Liver (tissue), 9 donors: Measurements from ENCODE around the gene FLNB. TPM values are rescaled to one million over a fixed set of nuclear protein-coding genes. Genes with fewer than 3 reads are reported as not detected.

Experiments used
- DNase-seq: peaks from one replicate; pipeline ENCODE4 v3.0.0-alpha.2; 2017; ENCODE audit warnings: low spot score
- H3K27ac ChIP-seq, 2 donors: one replicate each; pipeline ENCODE4 v1.7.0; 2013; ENCODE audit warnings: inconsistent platforms in 2 of 2, low read length in 2 of 2, control low read depth in 1 of 2, low read depth in 1 of 2, mild to moderate bottlenecking in 1 of 2
- H3K27me3 ChIP-seq, 4 donors: one replicate each; pipeline versions ENCODE4 v1.6.1 to v1.7.0; 2013; ENCODE audit warnings: low read length in 3 of 4, inconsistent platforms in 1 of 4, mild to moderate bottlenecking in 1 of 4, moderate library complexity in 1 of 4; ENCODE audit not compliant: control insufficient read depth in 4 of 4, insufficient read depth in 4 of 4
- H3K36me3 ChIP-seq, 4 donors: one replicate each; pipeline versions ENCODE4 v1.6.1 to v1.7.0; 2013; ENCODE audit warnings: low read length in 3 of 4, mild to moderate bottlenecking in 3 of 4, low read depth in 1 of 4, moderate library complexity in 1 of 4; ENCODE audit not compliant: control insufficient read depth in 4 of 4, insufficient read depth in 3 of 4
- H3K4me1 ChIP-seq, 4 donors: one replicate each; pipeline versions ENCODE4 v1.6.1 to v1.7.0; 2013; ENCODE audit warnings: low read length in 3 of 4, mild to moderate bottlenecking in 3 of 4, moderate library complexity in 1 of 4; ENCODE audit not compliant: control insufficient read depth in 4 of 4, insufficient read depth in 4 of 4
- H3K4me3 ChIP-seq, 3 donors: one replicate each; pipeline versions ENCODE4 v1.6.1 to v1.7.0; 2013; ENCODE audit warnings: low read length in 3 of 3, control low read depth in 1 of 3, low read depth in 1 of 3, mild to moderate bottlenecking in 1 of 3
- H3K9ac ChIP-seq, 2 donors: one replicate each; pipeline ENCODE4 v1.7.0; 2013; ENCODE audit warnings: low read length in 2 of 2, mild to moderate bottlenecking in 2 of 2, moderate library complexity in 2 of 2, control low read depth in 1 of 2, low read depth in 1 of 2
- H3K9me3 ChIP-seq, 4 donors: one replicate each; pipeline versions ENCODE4 v1.6.1 to v1.7.0; 2013; ENCODE audit warnings: low read length in 3 of 4; ENCODE audit not compliant: control insufficient read depth in 4 of 4
- FOXA2 ChIP-seq: IDR thresholded peaks from 2 replicates; pipeline ENCODE4 v1.6.1; 2016; ENCODE audit warnings: antibody characterized with exemption
- NR2F2 ChIP-seq: IDR thresholded peaks from 2 replicates; pipeline ENCODE4 v1.6.1; 2016; ENCODE audit warnings: antibody characterized with exemption
- RXRA ChIP-seq, 2 donors: IDR thresholded peaks; 2 replicates each; pipeline ENCODE4 v1.6.1; 2017 to 2018; ENCODE audit warnings: antibody characterized with exemption in 2 of 2, mild to moderate bottlenecking in 1 of 2
- SP1 ChIP-seq: IDR thresholded peaks from 2 replicates; pipeline ENCODE4 v1.6.1; 2018; ENCODE audit warnings: antibody characterized with exemption, mild to moderate bottlenecking
- WGBS: extraction: QIAGEN DNeasy Blood & Tissue Kit; methylation state at CpG from one replicate; pipeline ENCODE4 v1.1.7; 2013; 5-methylcytosine and 5-hydroxymethylcytosine counted together
- polyA plus RNA-seq, 2 donors: library from polyadenylated mRNA; stranded (reverse) in 1 of 2; unstranded in 1 of 2; fragments of 200-250 nt in 1 of 2; fragments of >200 nt in 1 of 2; fragmentation: Nextera tagmentation in 1 of 2; extraction: Ambion mirVana in 1 of 2; gene quantifications; one replicate each; pipeline versions ENCODE4 v1.2.1 to v1.2.3, GENCODE V29; 2013 to 2015
- total RNA-seq, 2 donors: library from RNA; depleted of rRNA; stranded (reverse); fragments of >200 nt; gene quantifications; one replicate each; pipeline ENCODE4 v1.2.3, GENCODE V29; 2014
- donor health status: healthy.
- donor health status: healthy.
- donor health status: healthy.
- donor health status: healthy.
- donor health status: healthy.

The FLNB gene
- total and polyA plus RNA-seq, 4 donors, result 22.9 to 124 (median 44.3) TPM

DNA sequence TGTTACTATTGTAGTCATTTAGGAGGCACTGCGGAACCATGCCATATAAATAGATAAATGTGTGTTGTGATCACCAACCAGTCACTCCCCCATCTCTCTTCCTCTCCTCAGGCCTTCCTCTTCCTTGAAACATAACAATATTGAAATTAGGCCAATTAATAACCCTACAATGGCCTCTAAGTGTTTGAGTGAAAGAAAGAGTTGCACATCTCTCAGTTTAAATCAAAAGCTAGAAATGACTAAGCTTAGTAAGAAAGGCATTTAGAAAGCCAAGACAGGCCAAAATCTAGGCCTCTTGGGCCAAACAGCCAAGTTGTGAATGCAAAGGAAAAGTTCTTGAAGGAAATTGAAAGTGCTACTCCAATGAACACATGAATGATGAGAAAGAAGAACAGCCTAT is 210.7 kb downstream of the FLNB start:
- DNase-seq, result no peak
- Histone ChIP-seq H3K9me3 (no peaks in the 10 kb centered on the region), H3K4me3 (no peak overlapping the region), H3K27me3 (no peaks in the 10 kb centered on the region), H3K27ac (no peak overlapping the region), H3K36me3 (no peaks in the 10 kb centered on the region), H3K4me1 (peaks cover 2 to 21% (median 13%) of the 10 kb centered on the region in 4 donors), H3K9ac (no peak overlapping the region)
- 81% methylated on average over 1 of the region's 1 CpG for WGBS
- TF ChIP-seq FOXA2 (no peak), NR2F2 (no peak), RXRA (IDR thresholded peaks at IDR 0.05) (no peak), SP1 (no peak)

Other genes starting within 250 kb of the FLNB start
- gene DNASE1L3, start 202.6 kb downstream of the FLNB start, total RNA-seq, result 100 to 1,000 TPM in 1 of 2 donors, 10 to 100 TPM in 1; 76.1 to 162 TPM
- gene DNASE1L3, start 202.6 kb downstream of the FLNB start, polyA plus RNA-seq, result 100 to 1,000 TPM in 1 of 2 donors, 10 to 100 TPM in 1; 94.5 to 201 TPM
- gene ABHD6, start 229.4 kb downstream of the FLNB start, total RNA-seq, result 10 to 100 TPM; 19.8 to 60.9 TPM
- 10 to 100 TPM; 36.5 to 40.1 TPM for gene ABHD6, start 229.4 kb downstream of the FLNB start, polyA plus RNA-seq